Muscle of back (tissue), 11 donors: Measurements from ENCODE around the gene S100A5. TPM values are rescaled to one million over a fixed set of nuclear protein-coding genes. Genes with fewer than 3 reads are reported as not detected.
"Not testable (repeated sequence)": the region's sequence is repeated elsewhere in the genome, so short reads cannot be mapped to it uniquely, and the experiment has no call there.

ENCODE experiments used
- DNase-seq, 3 donors: peaks; one replicate each; pipeline versions ENCODE4 v3.0.0 to v3.0.0-alpha.2; 2013
- polyA plus RNA-seq, 10 donors: library from polyadenylated mRNA; unstranded; fragments of 120-200 nt; gene quantifications; one replicate each; pipeline ENCODE4 v1.2.1, GENCODE V29; 2013; ENCODE audit not compliant: insufficient read length in 10 of 10

S100A5 gene
- polyA plus RNA-seq, 10 donors = 0.23 to 0.65 (median 0.41) TPM; not detected in 5

- DNase-seq = no peak
Observed at GRCh38 chr1:153567621-153568366, 27.1 kb upstream of the S100A5 start.

GRCh38 chr1:153566414-153567371, 26.0 kb upstream of the S100A5 start:
- peak; percentile 80 to 96 (median 90) for DNase-seq

GRCh38 chr1:153565529-153566374, 25.0 kb upstream of the S100A5 start, which contains the start of gene S100A2:
Gene S100A2, minus strand, starts transcription at chr1:153565844. Its CDS starts 1,967 bp downstream, at chr1:153563877.
- peak in 2 of 3 donors; percentile 48 to 76 for DNase-seq

GRCh38 chr1:153563991-153564390, 23.3 kb upstream of the S100A5 start:
- no peak for DNase-seq

GRCh38 chr1:153563483-153563901, 22.8 kb upstream of the S100A5 start:
- no peak for DNase-seq

- DNase-seq = not testable (repeated sequence)
Observed at GRCh38 chr1:153562021-153562420, 21.3 kb upstream of the S100A5 start.

GRCh38 chr1:153561466-153561985, 20.8 kb upstream of the S100A5 start:
- no peak for DNase-seq

GRCh38 chr1:153560771-153561465, 20.2 kb upstream of the S100A5 start:
- DNase-seq = no peak

- DNase-seq = no peak
Observed at GRCh38 chr1:153560241-153560640, 19.5 kb upstream of the S100A5 start.

GRCh38 chr1:153557877-153558276, 17.1 kb upstream of the S100A5 start:
- DNase-seq = no peak

GRCh38 chr1:153556348-153556747, 15.6 kb upstream of the S100A5 start:
- DNase-seq = no peak

GRCh38 chr1:153553830-153554541, 13.3 kb upstream of the S100A5 start:
- peak in 1 of 3 donors; percentile 61 for DNase-seq

GRCh38 chr1:153553096-153553495, 12.4 kb upstream of the S100A5 start:
- no peak for DNase-seq

- no peak for DNase-seq
Observed at GRCh38 chr1:153552335-153552734, 11.6 kb upstream of the S100A5 start.

GRCh38 chr1:153550827-153551500, 10.2 kb upstream of the S100A5 start:
- DNase-seq = no peak

GRCh38 chr1:153550398-153550758, 9.6 kb upstream of the S100A5 start:
- no peak for DNase-seq

- DNase-seq = no peak
Observed at GRCh38 chr1:153549741-153550397, 9.1 kb upstream of the S100A5 start.

- peak in 1 of 3 donors; percentile 81 for DNase-seq
Observed at GRCh38 chr1:153548722-153549688, 8.3 kb upstream of the S100A5 start, which contains the start of gene S100A3. Gene S100A3, minus strand, starts transcription at chr1:153549258. Its CDS starts 773 bp downstream, at chr1:153548485.
